Measurements from ENCODE around the gene CBX3. TPM values are rescaled to one million over a fixed set of nuclear protein-coding genes. Genes with fewer than 3 reads are reported as not detected.

The CBX3 gene
- total and polyA plus RNA-seq, 10 of the 15 experiments (the other 5 are each of a cell fraction or from before 2014, with no cell fraction given) = 153 to 307 (median 225) TPM

DNA sequence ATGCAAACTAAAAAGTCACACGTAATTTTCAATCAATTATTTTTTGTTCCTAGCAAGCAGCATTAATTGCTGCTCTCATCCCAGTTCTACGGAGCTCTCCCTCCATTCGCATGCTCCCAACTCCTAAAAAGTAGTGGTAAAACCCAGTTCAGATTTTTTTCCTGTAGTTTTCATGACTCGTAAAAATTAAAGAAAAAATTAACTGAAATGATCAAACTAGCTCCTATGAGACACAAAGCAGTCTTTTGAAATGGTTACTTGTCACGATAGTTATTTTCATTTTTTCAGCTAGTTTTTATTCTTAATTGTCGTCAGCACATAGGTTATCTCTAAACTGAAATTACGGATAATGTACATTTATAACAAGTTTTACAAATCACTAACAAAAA, 2.8 kb upstream of the CBX3 start (continued):
- TF ChIP-seq ZNF274 (IDR thresholded peaks at IDR 0.05; ENCODE audit: insufficient read depth, insufficient read length) = no peak
- TF ChIP-seq FOXK2 (IDR thresholded peaks at IDR 0.05) = no peak
- TF ChIP-seq, protein P1, sequence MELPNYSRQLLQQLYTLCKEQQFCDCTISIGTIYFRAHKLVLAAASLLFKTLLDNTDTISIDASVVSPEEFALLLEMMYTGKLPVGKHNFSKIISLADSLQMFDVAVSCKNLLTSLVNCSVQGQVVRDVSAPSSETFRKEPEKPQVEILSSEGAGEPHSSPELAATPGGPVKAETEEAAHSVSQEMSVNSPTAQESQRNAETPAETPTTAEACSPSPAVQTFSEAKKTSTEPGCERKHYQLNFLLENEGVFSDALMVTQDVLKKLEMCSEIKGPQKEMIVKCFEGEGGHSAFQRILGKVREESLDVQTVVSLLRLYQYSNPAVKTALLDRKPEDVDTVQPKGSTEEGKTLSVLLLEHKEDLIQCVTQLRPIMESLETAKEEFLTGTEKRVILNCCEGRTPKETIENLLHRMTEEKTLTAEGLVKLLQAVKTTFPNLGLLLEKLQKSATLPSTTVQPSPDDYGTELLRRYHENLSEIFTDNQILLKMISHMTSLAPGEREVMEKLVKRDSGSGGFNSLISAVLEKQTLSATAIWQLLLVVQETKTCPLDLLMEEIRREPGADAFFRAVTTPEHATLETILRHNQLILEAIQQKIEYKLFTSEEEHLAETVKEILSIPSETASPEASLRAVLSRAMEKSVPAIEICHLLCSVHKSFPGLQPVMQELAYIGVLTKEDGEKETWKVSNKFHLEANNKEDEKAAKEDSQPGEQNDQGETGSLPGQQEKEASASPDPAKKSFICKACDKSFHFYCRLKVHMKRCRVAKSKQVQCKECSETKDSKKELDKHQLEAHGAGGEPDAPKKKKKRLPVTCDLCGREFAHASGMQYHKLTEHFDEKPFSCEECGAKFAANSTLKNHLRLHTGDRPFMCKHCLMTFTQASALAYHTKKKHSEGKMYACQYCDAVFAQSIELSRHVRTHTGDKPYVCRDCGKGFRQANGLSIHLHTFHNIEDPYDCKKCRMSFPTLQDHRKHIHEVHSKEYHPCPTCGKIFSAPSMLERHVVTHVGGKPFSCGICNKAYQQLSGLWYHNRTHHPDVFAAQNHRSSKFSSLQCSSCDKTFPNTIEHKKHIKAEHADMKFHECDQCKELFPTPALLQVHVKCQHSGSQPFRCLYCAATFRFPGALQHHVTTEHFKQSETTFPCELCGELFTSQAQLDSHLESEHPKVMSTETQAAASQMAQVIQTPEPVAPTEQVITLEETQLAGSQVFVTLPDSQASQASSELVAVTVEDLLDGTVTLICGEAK (IDR thresholded peaks at IDR 0.05; ENCODE audit: borderline replicate concordance) = no peak
- TF ChIP-seq, protein P2, sequence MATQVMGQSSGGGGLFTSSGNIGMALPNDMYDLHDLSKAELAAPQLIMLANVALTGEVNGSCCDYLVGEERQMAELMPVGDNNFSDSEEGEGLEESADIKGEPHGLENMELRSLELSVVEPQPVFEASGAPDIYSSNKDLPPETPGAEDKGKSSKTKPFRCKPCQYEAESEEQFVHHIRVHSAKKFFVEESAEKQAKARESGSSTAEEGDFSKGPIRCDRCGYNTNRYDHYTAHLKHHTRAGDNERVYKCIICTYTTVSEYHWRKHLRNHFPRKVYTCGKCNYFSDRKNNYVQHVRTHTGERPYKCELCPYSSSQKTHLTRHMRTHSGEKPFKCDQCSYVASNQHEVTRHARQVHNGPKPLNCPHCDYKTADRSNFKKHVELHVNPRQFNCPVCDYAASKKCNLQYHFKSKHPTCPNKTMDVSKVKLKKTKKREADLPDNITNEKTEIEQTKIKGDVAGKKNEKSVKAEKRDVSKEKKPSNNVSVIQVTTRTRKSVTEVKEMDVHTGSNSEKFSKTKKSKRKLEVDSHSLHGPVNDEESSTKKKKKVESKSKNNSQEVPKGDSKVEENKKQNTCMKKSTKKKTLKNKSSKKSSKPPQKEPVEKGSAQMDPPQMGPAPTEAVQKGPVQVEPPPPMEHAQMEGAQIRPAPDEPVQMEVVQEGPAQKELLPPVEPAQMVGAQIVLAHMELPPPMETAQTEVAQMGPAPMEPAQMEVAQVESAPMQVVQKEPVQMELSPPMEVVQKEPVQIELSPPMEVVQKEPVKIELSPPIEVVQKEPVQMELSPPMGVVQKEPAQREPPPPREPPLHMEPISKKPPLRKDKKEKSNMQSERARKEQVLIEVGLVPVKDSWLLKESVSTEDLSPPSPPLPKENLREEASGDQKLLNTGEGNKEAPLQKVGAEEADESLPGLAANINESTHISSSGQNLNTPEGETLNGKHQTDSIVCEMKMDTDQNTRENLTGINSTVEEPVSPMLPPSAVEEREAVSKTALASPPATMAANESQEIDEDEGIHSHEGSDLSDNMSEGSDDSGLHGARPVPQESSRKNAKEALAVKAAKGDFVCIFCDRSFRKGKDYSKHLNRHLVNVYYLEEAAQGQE (IDR thresholded peaks at IDR 0.05; ENCODE audit: low read depth, low read length) = no peak
- TF ChIP-seq KLF5 (IDR thresholded peaks at IDR 0.05; ENCODE audit: partially characterized antibody) = no peak
- TF ChIP-seq POLR2AphosphoS2 (IDR thresholded peaks at IDR 0.05; ENCODE audit: low read depth, low read length) = 0 out of 2 replicates have a peak, but pooled peaks have one; percentile 51
- TF ChIP-seq, protein P3, sequence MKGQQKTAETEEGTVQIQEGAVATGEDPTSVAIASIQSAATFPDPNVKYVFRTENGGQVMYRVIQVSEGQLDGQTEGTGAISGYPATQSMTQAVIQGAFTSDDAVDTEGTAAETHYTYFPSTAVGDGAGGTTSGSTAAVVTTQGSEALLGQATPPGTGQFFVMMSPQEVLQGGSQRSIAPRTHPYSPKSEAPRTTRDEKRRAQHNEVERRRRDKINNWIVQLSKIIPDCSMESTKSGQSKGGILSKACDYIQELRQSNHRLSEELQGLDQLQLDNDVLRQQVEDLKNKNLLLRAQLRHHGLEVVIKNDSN (IDR thresholded peaks at IDR 0.05; ENCODE audit: borderline replicate concordance, extremely low read length, insufficient read depth, low read depth, low read length) = no peak
- no peak for TF ChIP-seq ZNF622 (IDR thresholded peaks at IDR 0.05)
- no peak for TF ChIP-seq SIX5 (IDR thresholded peaks at IDR 0.05; ENCODE audit: low read depth, low read length, severe bottlenecking)
- no peak for TF ChIP-seq CEBPB (IDR thresholded peaks at IDR 0.05; ENCODE audit: borderline replicate concordance in 1 of 2, low read depth in 2 of 2, low read length in 2 of 2)
- TF ChIP-seq, protein P4, sequence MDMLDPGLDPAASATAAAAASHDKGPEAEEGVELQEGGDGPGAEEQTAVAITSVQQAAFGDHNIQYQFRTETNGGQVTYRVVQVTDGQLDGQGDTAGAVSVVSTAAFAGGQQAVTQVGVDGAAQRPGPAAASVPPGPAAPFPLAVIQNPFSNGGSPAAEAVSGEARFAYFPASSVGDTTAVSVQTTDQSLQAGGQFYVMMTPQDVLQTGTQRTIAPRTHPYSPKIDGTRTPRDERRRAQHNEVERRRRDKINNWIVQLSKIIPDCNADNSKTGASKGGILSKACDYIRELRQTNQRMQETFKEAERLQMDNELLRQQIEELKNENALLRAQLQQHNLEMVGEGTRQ (IDR thresholded peaks at IDR 0.05; ENCODE audit: borderline replicate concordance, low read depth, low read length) = no peak
- no peak for TF ChIP-seq HCFC1 (IDR thresholded peaks at IDR 0.05; ENCODE audit: low read length)
- TF ChIP-seq, protein P5, sequence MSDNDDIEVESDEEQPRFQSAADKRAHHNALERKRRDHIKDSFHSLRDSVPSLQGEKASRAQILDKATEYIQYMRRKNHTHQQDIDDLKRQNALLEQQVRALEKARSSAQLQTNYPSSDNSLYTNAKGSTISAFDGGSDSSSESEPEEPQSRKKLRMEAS (IDR thresholded peaks at IDR 0.05; ENCODE audit: low read depth, low read length) = no peak
- TF ChIP-seq YY1 (IDR thresholded peaks at IDR 0.05; ENCODE audit: low read depth, low read length) = no peak
- no peak for TF ChIP-seq SUZ12 (IDR thresholded peaks at IDR 0.05; ENCODE audit: unreplicated experiment)
- no peak for TF ChIP-seq NFIC (IDR thresholded peaks at IDR 0.05; ENCODE audit: low read depth, low read length)
- TF ChIP-seq FOXM1 (IDR thresholded peaks at IDR 0.05; ENCODE audit: low read depth, low read length) = no peak
- no peak for TF ChIP-seq POU2F2 (IDR thresholded peaks at IDR 0.05; ENCODE audit: borderline replicate concordance, low read depth, low read length)

All from GM12878 (cell line).